Body of pancreas (tissue), 4 donors: ENCODE measurements around the gene PPDPF.

ENCODE experiments used
- CTCF ChIP-seq, 7 experiments: fragments of 450-650 bp in 4 of 7; fragments of 200-600 bp in 3 of 7; sonication (generic) in 3 of 7; IDR thresholded peaks; one replicate each; pipeline ENCODE4 v1.5.1; 2016 to 2019; ENCODE audit warnings: antibody characterized with exemption in 7 of 7
- POLR2A ChIP-seq, 3 donors: fragments of 450-650 bp; IDR thresholded peaks; one replicate each; pipeline ENCODE4 v1.6.1; 2016; ENCODE audit warnings: antibody characterized with exemption in 3 of 3, mild to moderate bottlenecking in 2 of 3

- no peak for TF ChIP-seq CTCF (IDR thresholded peaks at IDR 0.05)
- peak in 1 of 3 donors; percentile 12 for TF ChIP-seq POLR2A (IDR thresholded peaks at IDR 0.05)
Observed at GRCh38 chr20:63539092-63539430, 18.5 kb downstream of the PPDPF start.
